ENCODE data around the gene CHAC1.

DNA sequence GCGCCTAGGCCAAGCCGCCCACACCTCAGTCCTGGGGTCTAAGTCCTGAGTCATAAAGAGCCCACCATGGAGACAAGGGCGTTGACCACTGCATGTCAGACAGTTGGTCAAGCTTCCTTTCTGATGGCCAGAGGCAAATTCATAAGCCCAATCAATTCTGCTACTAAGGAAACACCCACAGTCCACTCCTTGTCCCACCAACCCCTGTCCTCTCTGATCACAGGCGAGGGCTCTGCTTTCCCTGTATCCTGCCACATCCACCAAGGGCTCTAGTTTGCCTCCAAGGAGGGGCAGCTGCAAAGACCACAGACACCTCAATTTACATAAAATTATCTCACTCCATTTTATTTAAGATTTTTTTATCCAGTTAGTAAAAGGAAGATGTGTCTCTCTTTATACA is 25.3 kb downstream of the CHAC1 start:
- no peak for TF ChIP-seq POLR2A (IDR thresholded peaks at IDR 0.05)
- no peak for TF ChIP-seq CTCF (IDR thresholded peaks at IDR 0.05)

Measured in right lobe of liver (tissue), 4 donors.